ENCODE results near the gene FAR2. TPM values are rescaled to one million over a fixed set of nuclear protein-coding genes. Genes with fewer than 3 reads are reported as not detected.
A peak's percentile ranks its signal among the peaks of the same experiment; 100 is the strongest.

The FAR2 gene
- total RNA-seq, 1 experiment from 2014 or later = 10.7 TPM

- Histone ChIP-seq H3K27ac (ENCODE audit: low read depth, low read length, poor library complexity, severe bottlenecking) (no peak overlapping the region), H3K36me3 (ENCODE audit: insufficient read depth, low read length, poor library complexity, severe bottlenecking) (no peaks in the 10 kb centered on the region), H3K4me3 (ENCODE audit: low read depth, low read length, poor library complexity, severe bottlenecking) (no peak overlapping the region), H3K4me1 (ENCODE audit: insufficient read depth, low read length, poor library complexity, severe bottlenecking) (peaks cover 6% of the 10 kb centered on the region), H3K27me3 (replicated peaks; ENCODE audit: insufficient read depth, low read depth, low read length, poor library complexity) (no peaks in the 10 kb centered on the region), H3K9me3 (ENCODE audit: low read depth, low read length, poor library complexity, severe bottlenecking) (no peaks in the 10 kb centered on the region)
- TF ChIP-seq EZH2 (IDR thresholded peaks at IDR 0.05; ENCODE audit: borderline replicate concordance, low read depth, low read length, poor library complexity, severe bottlenecking) = no peak
- peak; percentile 97 for TF ChIP-seq CTCF (conservative IDR thresholded peaks at IDR 0.05; ENCODE audit: low read depth, low read length)
- intact Hi-C loops (cut with micrococcal nuclease; ENCODE audit: unreplicated experiment) = loop anchor here (1.0 to 10.0 kb wide), 4 partner anchors 197 to 1487 kb away; no protein-coding TSS in a partner anchor
- ChIA-PET CTCF (interaction anchor here (1.1 to 1.8 kb wide), 4 partner anchors 76 to 244 kb away, joined by 5 to 9 read pairs (median 8); no protein-coding TSS in a partner anchor), POLR2A (ENCODE audit: low non-redundant PET) (no interaction called here)
- no TSS peak for BruUV-seq (replicated peaks)
- DNase-seq (ENCODE audit: low spot score) = peak; percentile 84
These were observed 168.7 kb downstream of the FAR2 start for GRCh38 chr12:29317556-29318363.

- DNase-seq (ENCODE audit: low spot score) = no peak
- Histone ChIP-seq H3K27me3 (replicated peaks; ENCODE audit: insufficient read depth, low read depth, low read length, poor library complexity) (no peaks in the 10 kb centered on the region), H3K9me3 (ENCODE audit: low read depth, low read length, poor library complexity, severe bottlenecking) (no peaks in the 10 kb centered on the region), H3K27ac (ENCODE audit: low read depth, low read length, poor library complexity, severe bottlenecking) (no peak overlapping the region), H3K4me1 (ENCODE audit: insufficient read depth, low read length, poor library complexity, severe bottlenecking) (no peaks in the 10 kb centered on the region), H3K4me3 (ENCODE audit: low read depth, low read length, poor library complexity, severe bottlenecking) (no peak overlapping the region), H3K36me3 (ENCODE audit: insufficient read depth, low read length, poor library complexity, severe bottlenecking) (no peaks in the 10 kb centered on the region)
- BruUV-seq (replicated peaks) = no TSS peak
- TF ChIP-seq EZH2 (IDR thresholded peaks at IDR 0.05; ENCODE audit: borderline replicate concordance, low read depth, low read length, poor library complexity, severe bottlenecking) = no peak
- intact Hi-C loops (cut with micrococcal nuclease; ENCODE audit: unreplicated experiment) = no loop called here
- ChIA-PET CTCF (no interaction called here), POLR2A (ENCODE audit: low non-redundant PET) (no interaction called here)
These were observed 171.4 kb downstream of the FAR2 start for GRCh38 chr12:29320295-29321085.

- CTCF ChIA-PET = no interaction called here
- no peak overlapping the region for H3K27ac ChIP-seq (ENCODE audit: low read depth, low read length, poor library complexity, severe bottlenecking)
- H3K36me3 ChIP-seq (ENCODE audit: insufficient read depth, low read length, poor library complexity, severe bottlenecking) = no peaks in the 10 kb centered on the region
- intact Hi-C loops (cut with micrococcal nuclease; ENCODE audit: unreplicated experiment) = no loop called here
- no peak overlapping the region for H3K4me3 ChIP-seq (ENCODE audit: low read depth, low read length, poor library complexity, severe bottlenecking)
- BruUV-seq (replicated peaks) = no TSS peak
- H3K9me3 ChIP-seq (ENCODE audit: low read depth, low read length, poor library complexity, severe bottlenecking) = no peaks in the 10 kb centered on the region
- H3K27me3 ChIP-seq (replicated peaks; ENCODE audit: insufficient read depth, low read depth, low read length, poor library complexity) = no peaks in the 10 kb centered on the region
- POLR2A ChIA-PET (ENCODE audit: low non-redundant PET) = no interaction called here
- H3K4me1 ChIP-seq (ENCODE audit: insufficient read depth, low read length, poor library complexity, severe bottlenecking) = no peaks in the 10 kb centered on the region
- DNase-seq (ENCODE audit: low spot score) = no peak
- TF ChIP-seq EZH2 (IDR thresholded peaks at IDR 0.05; ENCODE audit: borderline replicate concordance, low read depth, low read length, poor library complexity, severe bottlenecking) (no peak), CTCF (conservative IDR thresholded peaks at IDR 0.05; ENCODE audit: low read depth, low read length) (no peak)
These were observed 173.1 kb downstream of the FAR2 start for GRCh38 chr12:29322157-29322556.
